Mucosa of gallbladder (tissue), 1 donor: ENCODE data around the gene PHEX. TPM values are rescaled to one million over a fixed set of nuclear protein-coding genes. Genes with fewer than 3 reads are reported as not detected.

Source experiments
- DNase-seq: peaks from one replicate; pipeline ENCODE4 v3.0.0-alpha.2; 2020; ENCODE audit warnings: low spot score
- total RNA-seq: library from RNA; stranded (reverse); gene quantifications from one replicate; pipeline ENCODE4 v1.2.1, GENCODE V29; 2021
- donor health status: DM: no; HTN: no; CAD: no.

PHEX gene
- total RNA-seq, 1 donor from 2014 or later: 1.1 TPM

DNA sequence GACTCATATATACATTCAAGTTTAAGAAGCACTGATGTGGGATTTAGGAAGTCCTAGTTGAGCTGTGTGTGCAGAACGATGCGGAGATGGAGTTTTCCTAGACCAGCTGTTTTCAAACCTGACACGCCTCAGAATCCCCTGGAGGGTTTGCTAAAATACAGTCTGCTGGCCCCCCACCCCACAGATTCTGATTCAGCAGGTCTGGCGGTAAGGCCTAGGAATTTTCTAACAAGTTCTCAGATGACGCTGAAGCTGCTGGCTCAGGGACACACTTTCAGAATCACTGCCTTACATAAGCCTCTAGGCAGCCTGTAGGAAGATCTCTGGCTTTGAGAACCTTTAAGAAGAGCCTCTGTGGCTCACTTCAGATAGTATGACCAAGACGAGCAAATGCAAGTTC lies 73.1 kb downstream of the PHEX start:
- DNase-seq: no peak

DNA sequence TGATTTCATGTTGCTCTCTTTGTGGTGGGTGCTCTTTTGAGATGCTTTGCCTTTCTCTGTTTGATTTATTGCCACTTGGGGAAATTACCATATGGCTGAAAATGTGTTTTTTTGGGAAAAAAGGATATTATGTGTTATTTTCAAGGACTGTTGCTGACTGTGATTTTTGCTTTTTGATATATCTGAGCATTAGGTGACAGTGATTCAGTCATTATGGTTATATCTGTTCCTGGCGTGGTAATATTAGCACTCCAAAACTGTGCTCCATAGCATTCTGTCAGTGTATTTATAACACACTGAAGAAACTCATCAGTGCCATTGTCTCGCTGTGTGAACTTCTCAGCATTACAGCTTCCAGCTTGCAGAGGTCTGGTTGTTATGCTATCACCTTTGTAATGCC lies 73.8 kb downstream of the PHEX start:
- DNase-seq: no peak

DNA sequence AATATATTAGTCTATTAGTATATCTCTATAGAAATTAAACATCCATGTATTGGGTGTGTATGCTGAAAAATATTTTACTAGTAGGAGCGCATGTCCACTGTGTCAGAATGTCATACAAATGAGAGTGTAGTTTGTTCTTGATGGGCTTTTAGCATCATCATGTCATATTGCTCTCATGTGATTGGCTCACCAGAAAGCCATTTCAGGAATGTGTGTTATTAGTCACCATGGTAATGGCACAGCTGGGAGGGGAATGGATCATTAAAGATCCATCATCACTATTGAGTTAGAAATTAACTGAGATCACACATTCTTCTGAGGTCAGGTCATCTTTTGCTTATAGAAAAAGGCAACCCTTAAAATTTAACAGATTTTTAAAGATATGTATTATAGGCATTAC lies 77.3 kb downstream of the PHEX start:
- DNase-seq: no peak

DNA sequence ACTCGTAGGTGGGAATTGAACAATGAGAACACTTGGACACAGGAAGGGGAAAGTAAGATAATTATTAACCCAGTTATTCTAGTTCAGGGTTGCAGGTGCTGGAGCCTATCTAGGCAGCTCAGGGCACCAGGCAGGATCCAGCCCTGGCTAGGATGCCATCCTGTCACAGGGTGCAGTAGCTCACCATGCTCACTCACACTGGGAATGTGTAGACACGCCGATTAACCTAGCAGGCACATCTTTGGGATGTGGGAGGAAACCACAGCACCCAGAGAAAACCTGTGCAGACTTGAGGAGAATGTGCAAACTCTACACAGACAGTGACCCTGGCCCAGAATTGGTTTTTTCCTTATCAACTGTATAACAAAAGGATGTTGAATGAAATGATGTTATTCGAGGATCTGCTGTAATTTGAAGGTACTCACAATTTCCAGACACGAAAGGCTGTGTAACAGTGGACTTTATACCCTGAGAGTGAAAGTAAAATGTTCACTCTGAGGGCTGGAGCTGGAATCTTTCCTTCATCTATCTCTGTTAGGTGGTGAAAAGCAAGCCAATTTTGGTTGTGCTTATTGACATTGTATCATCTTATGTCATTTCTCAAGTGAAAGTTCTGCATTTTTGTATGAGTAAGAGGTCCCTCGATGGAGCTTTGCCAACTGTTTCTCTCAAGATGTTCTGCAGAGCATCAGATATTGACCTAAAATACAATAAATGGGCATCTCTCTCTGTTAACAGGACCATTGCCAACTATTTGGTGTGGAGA lies 78.8 kb downstream of the PHEX start:
- DNase-seq: peak; percentile 25

DNA sequence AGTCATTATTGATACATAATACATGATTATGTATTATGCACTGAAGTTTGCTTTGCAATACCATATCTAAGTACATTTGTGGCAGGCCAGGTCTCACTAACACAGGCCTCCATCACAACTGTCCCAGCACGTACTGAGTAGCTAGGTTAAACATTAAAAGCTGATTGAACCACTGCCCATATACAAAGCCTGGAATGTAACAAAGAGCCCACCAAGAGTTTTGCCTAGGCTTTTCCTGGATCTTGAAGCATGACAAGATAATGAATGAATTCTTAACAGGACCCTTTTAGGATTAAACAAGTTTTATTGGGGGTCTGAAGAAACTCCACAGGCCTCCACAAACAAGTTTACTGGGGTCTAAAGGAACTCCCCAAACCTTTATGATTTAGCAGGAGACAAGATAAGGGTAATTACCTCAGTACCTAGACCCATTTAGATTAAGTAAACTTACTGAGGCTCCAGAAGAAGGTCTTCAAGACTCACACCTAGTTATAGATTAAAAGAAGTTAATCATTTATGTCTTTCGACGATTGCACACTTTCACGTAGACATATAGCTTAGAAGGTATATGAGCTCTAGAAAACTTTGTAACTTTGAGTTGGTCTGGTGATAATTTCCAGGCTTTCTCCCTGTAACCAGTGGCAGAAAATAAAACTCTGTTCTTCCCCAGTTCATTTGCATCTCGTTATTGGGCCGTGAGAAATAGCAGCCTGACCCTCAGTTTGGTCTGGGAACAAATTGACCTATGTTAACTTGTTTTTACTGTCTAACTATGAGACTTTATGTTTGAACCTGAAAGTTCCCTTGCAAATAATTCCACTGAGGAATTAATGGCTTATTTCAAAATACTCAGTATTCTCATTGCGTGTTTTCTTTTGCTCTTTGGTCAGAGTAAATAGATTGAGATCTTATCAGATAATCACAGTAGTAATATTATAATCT lies 84.8 kb downstream of the PHEX start:
- DNase-seq: no peak

DNA sequence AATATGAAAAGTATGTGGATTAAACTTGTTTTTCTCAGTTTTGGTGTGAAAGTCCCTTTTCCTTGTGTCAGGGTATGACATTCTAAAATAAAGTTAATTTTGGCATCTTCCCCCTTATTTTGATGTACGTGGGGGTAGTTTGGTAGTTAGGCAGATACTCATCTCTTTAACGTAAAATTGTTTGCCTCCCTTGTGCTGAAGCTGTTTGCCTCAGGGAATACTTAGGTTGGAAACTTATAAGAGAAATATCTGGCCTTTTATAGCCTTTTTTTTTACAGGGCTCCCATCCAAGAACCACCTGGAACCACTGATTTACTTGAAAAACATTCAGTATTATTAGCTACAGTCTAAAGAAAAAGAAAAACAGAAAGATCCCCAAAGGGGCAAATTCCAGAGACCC lies 85.5 kb downstream of the PHEX start:
- no peak for DNase-seq

DNA sequence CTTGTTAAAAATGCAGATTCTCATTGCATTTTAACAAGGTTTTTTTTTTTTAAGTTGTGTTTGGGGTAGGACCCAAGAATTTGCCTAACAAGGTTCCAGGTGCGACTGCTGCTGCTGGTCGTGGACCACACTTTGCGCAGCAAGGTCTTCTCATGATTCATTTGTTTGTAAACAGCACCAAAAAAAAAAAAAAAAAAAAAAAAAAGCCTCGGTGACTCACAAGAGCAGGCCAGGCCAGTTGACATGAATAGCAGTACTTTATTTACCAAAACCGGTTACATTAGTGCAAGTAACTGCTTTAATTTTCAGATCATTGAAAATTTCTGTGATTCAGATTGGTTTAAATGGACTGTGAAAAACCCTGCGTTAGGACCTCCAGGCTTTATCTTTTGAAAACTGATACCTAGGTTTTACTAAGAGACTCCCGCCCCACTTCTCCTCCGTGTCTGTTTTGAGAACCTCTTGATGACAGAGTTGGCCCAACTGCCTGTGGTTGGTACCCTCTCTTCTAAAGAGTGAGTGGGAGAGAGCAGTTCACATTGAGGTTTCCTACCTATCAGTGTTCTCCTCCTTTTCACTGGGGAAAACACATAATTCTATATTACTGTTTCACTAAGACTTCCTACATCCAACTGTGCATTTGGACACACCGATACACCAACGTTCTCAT lies 86.2 kb downstream of the PHEX start:
- no peak for DNase-seq

DNA sequence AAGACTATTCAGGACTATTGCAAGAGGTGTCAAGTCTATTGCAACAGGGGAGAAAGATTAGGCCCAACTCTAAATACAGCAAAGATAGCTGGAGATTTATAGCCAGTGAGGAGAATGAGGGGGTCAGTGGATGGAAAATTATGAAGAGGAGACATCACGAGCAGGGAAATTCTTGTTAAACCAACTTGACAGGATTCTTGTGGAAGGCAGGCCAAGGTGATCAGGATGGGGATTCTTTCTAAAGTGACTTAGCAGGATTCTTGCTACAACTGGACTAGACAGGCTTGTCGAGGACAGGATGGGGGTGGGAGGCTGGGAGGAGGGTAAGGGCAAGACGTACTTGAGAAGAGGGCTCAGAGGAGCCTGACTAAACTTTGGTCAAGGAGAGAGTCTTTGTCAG lies 89.0 kb downstream of the PHEX start:
- no peak for DNase-seq

DNA sequence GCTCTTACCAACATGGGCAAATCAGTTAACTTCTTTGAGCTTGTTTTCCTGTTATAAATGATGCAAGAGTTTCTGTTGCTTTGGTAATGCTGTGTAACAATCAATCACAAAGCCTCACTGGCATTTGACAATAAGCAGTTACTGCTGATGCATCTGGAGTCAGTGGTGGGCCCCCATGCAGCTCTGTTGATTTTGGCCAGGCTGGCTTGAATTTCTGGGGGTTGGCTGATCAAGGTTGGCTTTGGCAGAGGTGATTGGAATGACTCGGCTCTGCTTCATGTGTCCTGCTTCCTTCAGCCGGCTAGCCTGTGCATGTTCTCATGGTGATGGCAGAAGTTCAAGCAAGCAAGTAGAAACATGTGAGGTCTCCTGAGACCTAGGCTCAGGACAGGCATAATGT lies 90.4 kb downstream of the PHEX start:
- DNase-seq: no peak

DNA sequence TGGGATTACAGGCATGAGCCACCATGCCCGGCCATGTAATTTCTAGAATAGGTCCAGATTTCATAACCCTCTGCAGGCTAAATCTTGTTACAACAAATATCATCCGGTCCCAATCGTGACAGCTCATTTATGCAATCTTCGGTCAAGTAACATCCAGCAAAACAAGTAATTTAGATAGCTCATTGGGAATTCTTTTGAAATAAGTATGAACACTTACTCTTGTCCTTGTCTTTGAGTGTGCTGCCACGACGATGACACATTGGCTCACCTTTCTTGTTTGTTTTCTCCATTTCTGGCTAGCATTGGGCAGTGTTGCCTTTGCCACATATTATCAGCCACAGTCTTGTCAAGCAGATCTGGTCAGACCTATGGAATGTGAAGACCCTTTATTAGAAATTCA lies 92.0 kb downstream of the PHEX start:
- DNase-seq: no peak

DNA sequence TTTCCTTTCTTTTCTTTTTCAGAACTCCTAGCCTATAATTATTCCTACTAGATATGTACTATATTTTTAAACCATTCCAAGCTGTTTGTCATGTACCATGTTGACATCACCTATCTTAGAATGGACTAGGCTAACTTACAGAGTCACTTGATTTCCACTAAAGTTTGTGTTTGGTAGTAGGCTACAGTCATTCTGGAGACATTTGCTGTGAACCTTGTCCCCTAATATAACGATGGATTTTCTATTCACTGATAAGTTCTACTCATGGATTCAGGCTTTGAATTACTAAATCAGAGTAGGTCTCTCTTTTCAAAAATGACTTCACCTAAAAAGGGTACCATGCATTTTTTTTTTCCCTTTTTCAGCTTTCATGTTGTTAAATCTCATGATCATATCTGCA lies 93.4 kb downstream of the PHEX start:
- DNase-seq: no peak

DNA sequence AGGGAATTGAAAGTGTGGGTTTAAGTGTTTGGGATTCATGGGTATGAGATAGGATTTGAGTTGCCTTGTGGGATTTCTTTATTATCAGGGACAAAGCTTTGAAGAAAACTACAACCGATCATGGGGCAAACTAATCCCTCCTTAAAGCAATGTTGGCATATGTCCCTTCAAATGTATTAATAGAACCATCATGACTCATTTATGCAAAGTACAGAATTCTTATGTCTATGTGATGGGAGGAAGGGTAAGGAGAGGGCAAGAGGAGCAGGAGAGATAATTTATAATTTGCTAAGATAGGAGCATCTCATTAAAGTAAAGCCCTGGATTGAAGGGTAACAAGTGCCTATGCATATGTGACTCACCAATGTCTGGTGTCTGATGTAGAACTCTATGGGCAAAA lies 94.2 kb downstream of the PHEX start:
- no peak for DNase-seq

DNA sequence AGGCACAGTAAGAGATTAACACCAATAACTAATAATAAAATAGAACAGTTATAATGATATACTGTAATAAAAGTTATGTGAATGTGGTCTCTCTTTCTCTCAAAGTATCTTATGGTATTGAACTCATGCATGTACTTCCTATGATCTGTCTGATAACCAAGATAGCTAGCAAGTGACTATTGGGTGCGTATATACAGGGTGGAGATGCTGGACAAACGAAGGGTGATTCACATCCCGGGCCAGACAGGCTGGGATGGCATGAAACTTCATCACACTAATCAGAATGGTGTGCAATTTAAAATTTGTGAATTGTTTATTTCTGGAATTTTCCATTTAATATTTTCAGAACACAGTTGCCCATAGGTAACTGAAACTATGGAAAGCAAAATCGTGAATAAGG lies 96.8 kb downstream of the PHEX start:
- DNase-seq: no peak

DNA sequence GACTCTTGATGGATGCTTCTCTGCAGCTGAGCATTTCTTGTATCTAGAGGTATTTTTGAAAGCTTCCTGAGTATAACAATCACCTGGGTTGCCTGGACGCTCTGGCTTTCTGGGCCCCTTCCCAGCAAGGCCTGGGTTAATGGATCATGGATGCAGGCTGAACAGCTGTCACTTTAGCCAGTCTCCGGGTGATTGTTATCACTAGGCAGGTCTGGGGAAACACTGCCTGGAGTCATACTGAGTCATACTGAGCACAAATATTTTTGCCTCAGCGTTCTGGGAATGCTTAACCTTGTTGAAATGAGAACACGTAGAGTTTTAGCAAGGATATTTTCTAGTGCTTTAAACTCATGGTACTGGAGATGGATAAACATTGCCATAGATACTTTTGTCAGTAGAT lies 102.6 kb downstream of the PHEX start:
- DNase-seq: no peak

DNA sequence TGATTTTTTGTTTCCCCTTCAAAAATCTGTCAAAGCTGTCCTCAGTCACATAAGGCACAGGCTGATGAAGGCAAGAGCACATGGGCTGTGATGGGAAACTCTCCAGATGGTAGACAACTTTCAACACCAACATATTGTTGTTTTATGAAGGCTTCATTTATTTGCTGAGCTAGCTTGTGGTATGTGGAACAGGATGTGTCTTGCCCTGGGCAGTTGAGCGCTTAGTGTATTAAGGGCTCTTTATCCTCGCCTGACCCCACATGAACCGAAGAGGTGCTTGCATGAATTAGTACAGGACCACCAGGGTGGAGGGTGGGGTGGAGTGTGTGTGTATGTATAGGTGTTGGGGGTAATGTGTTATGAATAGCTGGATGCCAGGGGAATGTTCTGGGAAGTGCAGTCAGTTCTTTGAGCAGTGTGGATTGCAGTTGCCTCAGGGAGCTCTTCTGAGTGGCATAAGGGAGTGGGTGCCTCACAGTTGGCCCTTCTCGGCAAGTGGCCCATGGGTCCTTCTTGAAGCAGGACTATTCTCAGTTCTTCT lies 103.1 kb downstream of the PHEX start:
- DNase-seq: no peak

DNA sequence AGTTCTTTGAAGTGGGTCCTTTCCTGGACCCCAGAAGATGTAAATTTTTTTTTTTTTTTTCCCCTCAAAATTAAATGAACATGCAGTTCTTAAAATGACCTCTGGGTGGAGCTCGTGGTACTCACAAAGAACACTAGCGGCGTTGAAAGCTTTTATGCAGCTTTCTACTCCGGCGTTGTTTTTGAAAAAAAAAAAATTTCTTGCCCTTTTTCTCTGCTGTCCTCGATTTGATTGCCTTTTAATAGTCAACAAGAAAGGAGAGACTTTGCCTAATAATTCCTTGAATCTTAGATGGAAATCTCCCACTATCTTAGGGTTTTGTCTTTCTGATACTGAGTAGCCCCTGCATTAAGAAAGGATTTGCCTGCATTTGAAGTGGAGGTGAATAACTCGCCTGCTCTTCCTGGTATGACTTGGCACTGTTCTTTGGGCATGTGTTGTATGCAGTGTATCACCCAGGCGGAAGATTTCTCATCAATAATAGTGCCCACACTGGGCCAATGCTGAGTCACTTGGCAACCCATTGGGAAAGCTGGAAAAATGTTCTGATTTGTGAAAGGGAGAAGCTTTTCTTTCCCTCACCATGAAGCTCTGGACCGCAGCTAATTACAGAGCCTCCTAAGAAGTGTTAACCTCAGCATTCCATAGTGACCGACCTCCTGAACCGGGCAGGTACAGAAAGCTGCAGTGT lies 104.0 kb downstream of the PHEX start:
- DNase-seq: peak; percentile 38

DNA sequence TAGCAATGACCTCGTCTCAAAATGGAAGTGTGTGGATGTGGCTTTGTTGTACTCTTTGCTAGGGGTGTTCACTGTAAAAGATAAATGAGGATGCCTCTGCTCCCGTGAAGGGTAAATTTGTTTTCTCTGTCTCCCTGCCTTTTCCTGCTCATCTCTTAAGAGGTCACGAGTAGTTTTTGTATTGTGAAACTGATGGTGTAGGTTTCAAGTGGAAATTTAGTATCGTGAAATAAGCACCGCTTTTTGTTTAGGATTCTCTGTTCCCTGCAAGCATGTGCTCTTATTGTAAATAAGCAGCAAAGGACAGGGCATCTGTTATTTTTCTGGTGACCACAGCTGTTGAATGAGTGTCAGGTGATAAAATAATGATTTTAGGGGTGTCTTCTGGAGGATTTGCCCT lies 104.6 kb downstream of the PHEX start:
- no peak for DNase-seq

DNA sequence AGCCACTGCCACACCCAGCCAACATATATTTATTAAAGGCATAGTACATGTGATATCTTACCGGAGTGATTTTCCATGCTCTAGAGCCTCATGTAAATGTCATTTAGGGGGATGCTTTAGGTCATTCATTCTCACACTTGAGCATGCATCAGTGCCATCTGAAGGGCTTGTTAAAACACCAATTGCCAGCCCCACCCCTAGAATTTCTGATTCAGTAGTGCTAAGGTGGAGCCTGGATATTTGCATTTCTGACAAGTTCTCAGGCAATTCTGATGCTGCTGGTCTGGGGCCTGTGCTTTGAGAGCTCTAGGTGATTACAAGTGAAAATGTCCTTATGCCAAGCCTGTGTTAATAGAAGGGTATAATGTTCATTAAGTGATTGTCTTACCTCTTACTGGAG lies 107.7 kb downstream of the PHEX start:
- DNase-seq: no peak

DNA sequence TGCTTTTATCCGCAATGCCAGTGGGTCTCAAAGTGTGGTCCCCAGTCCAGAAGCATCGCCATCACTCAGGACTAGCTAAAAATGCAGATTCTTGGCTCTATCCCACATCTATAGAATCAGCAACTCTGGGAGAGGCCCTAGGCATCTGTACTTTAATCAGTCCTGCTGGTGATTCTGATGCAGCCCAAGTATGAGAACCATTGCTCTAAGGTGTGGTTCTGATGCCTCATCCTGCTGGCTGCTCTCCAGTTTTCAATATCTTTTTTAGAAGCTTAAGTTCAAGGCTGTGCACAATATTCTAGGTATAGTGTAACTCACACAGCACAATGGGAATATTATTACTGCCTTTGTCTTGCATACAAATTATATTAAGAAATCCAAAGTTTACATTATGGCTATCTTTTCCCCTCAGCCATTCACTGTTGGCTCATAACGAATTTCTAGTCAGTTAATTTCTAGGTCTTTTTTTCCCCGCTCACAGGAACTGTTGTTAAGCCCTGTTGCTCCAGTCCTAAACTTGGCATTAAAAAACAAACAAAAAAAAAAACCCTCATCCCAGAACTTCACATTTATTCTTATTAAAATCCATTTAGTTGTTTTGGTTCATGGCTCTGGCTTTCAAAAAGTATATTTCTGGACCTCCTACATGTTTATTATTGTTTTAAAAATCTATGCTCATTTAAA lies 109.1 kb downstream of the PHEX start:
- DNase-seq: no peak

DNA sequence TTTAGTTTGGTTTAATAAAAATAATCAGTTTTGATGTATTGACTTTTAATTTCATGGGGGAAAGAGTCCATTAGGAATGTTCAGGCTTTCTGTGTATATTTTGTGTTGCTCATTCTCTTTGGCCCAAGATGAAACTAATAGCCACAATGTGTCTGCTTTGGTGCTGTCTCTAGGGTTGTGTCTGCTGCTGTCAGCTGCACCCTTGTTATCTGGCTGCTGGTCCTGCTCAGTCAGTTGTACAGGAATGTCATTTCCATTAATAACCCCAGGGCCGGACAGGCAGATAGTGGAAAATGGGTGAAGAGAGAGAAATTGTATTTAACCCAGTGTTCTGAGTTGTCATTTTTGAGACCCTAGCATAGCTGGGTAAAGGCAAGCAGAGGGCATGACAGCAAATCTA lies 115.1 kb downstream of the PHEX start:
- no peak for DNase-seq

DNA sequence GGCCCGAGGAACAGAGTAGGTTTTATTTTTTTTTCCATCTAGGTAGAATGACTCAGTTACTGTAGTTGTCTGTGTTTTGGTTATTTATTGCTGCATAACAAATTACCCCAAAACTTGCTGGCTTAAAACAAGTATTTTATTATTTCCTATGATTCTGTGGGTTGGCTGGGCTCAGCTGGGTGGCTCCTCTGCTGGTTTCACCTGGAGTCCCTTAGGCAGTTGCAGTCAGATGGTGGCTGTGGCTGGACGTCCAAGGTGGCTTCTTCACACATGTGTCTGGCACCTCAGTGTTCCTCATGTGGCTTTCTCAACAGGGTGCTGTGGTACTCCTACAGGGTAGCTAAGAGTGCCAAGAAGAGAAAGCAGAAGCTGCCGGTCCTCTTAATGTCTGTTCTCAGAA lies 115.8 kb downstream of the PHEX start:
- DNase-seq: no peak
